Chondrocyte (in vitro differentiated cells): ENCODE measurements around the gene CLTCL1. TPM values are rescaled to one million over a fixed set of nuclear protein-coding genes. Genes with fewer than 3 reads are reported as not detected.
"Not testable (repeated sequence)": the region's sequence is repeated elsewhere in the genome, so short reads cannot be mapped to it uniquely, and the experiment has no call there.

Source experiments
- DNase-seq: peaks from one replicate; pipeline ENCODE4 v3.0.0; 2021; ENCODE audit warnings: mixed read lengths, low spot score
- H3K27ac Mint-ChIP-seq: one replicate; pipeline ENCODE4 v1.8.0; 2021; ENCODE audit warnings: mild to moderate bottlenecking, moderate library complexity, mixed read lengths; ENCODE audit not compliant: unreplicated experiment
- H3K27me3 Mint-ChIP-seq: 2 replicates; pipeline ENCODE4 v1.8.0; 2021; ENCODE audit warnings: low read depth, mixed read lengths
- H3K36me3 Mint-ChIP-seq: 2 replicates; pipeline ENCODE4 v1.8.0; 2021; ENCODE audit warnings: low read depth, mixed read lengths
- H3K4me1 Mint-ChIP-seq: 2 replicates; pipeline ENCODE4 v1.8.0; 2021; ENCODE audit warnings: low read depth, mild to moderate bottlenecking, mixed read lengths
- H3K4me3 Mint-ChIP-seq: one replicate; pipeline ENCODE4 v1.8.0; 2021; ENCODE audit warnings: mild to moderate bottlenecking, moderate library complexity, mixed read lengths; ENCODE audit not compliant: unreplicated experiment
- H3K9me3 Mint-ChIP-seq: 2 replicates; pipeline ENCODE4 v1.8.0; 2021; ENCODE audit warnings: low read depth, mixed read lengths
- CTCF ChIP-seq: fragments of 200-600 bp; sonication (generic); IDR thresholded peaks from 2 replicates; pipeline ENCODE4 v1.5.0; 2021; ENCODE audit warnings: antibody characterized with exemption, mild to moderate bottlenecking, moderate library complexity
- total RNA-seq: library from RNA; stranded (reverse); gene quantifications from 3 replicates; pipeline ENCODE4 v1.2.1, GENCODE V29; 2021

Gene CLTCL1
- total RNA-seq, 1 donor from 2014 or later: 24.2 TPM

GRCh38 chr22:19319281-19319680 is 27.8 kb upstream of the CLTCL1 start:
- H3K9me3 Mint-ChIP-seq: peaks cover 21% of the 10 kb centered on the region
- DNase-seq: no peak
- TF ChIP-seq CTCF: no peak

GRCh38 chr22:19317865-19318264 is 26.3 kb upstream of the CLTCL1 start:
- peaks cover 9% of the 10 kb centered on the region for H3K36me3 Mint-ChIP-seq
- H3K27ac Mint-ChIP-seq: no peak overlapping the region
- H3K9me3 Mint-ChIP-seq: peaks cover 24% of the 10 kb centered on the region
- TF ChIP-seq CTCF: no peak
- H3K27me3 Mint-ChIP-seq: no peaks in the 10 kb centered on the region
- no peaks in the 10 kb centered on the region for H3K4me1 Mint-ChIP-seq
- no peak for DNase-seq
- no peak overlapping the region for H3K4me3 Mint-ChIP-seq

More at GRCh38 chr22:19319281-19319680, 27.8 kb upstream of the CLTCL1 start:
- no peaks in the 10 kb centered on the region for H3K27me3 Mint-ChIP-seq
- H3K36me3 Mint-ChIP-seq: peaks cover 9% of the 10 kb centered on the region
- no peak overlapping the region for H3K4me3 Mint-ChIP-seq
- no peaks in the 10 kb centered on the region for H3K4me1 Mint-ChIP-seq
- no peak overlapping the region for H3K27ac Mint-ChIP-seq

GRCh38 chr22:19307872-19308271 is 16.4 kb upstream of the CLTCL1 start:
- no peak for DNase-seq
- no peak overlapping the region for H3K4me3 Mint-ChIP-seq
- H3K4me1 Mint-ChIP-seq: no peaks in the 10 kb centered on the region
- no peak for TF ChIP-seq CTCF
- no peaks in the 10 kb centered on the region for H3K36me3 Mint-ChIP-seq
- no peak overlapping the region for H3K27ac Mint-ChIP-seq
- H3K9me3 Mint-ChIP-seq: no peaks in the 10 kb centered on the region
- no peaks in the 10 kb centered on the region for H3K27me3 Mint-ChIP-seq

GRCh38 chr22:19306535-19306934 is 15.0 kb upstream of the CLTCL1 start:
- H3K36me3 Mint-ChIP-seq, H3K4me1 Mint-ChIP-seq: not testable (repeated sequence)

GRCh38 chr22:19304547-19304946 is 13.0 kb upstream of the CLTCL1 start:
- TF ChIP-seq CTCF: no peak
- Mint-ChIP-seq H3K9me3 (no peaks in the 10 kb centered on the region), H3K27me3 (no peaks in the 10 kb centered on the region), H3K27ac (no peak overlapping the region), H3K36me3 (no peaks in the 10 kb centered on the region), H3K4me1 (no peaks in the 10 kb centered on the region), H3K4me3 (no peak overlapping the region)
- no peak for DNase-seq

More at GRCh38 chr22:19306535-19306934, 15.0 kb upstream of the CLTCL1 start:
- not testable (repeated sequence) for H3K9me3 Mint-ChIP-seq, H3K27me3 Mint-ChIP-seq, DNase-seq, H3K4me3 Mint-ChIP-seq, H3K27ac Mint-ChIP-seq

- Mint-ChIP-seq H3K27ac (no peak overlapping the region), H3K4me3 (no peak overlapping the region), H3K4me1 (no peaks in the 10 kb centered on the region), H3K36me3 (no peaks in the 10 kb centered on the region), H3K9me3 (no peaks in the 10 kb centered on the region), H3K27me3 (no peaks in the 10 kb centered on the region)
- no peak for TF ChIP-seq CTCF
- no peak for DNase-seq
Observed at GRCh38 chr22:19303785-19304184, 12.3 kb upstream of the CLTCL1 start.
